Effector CD8-positive, alpha-beta T cell (primary cell): ENCODE results near the gene SYCE1.

Experiments
- DNase-seq: peaks from one replicate; lab custom pipeline; 2025; lab: John Stamatoyannopoulos, UW

SYCE1 gene

GRCh38 chr10:133511907-133512528 is 53.4 kb downstream of the SYCE1 start:
- no peak for DNase-seq

GRCh38 chr10:133511408-133511807 is 54.0 kb downstream of the SYCE1 start:
- no peak for DNase-seq

GRCh38 chr10:133509700-133510099 is 55.7 kb downstream of the SYCE1 start:
- DNase-seq = no peak
